Measurements from ENCODE around the gene SAP30. TPM values are rescaled to one million over a fixed set of nuclear protein-coding genes. Genes with fewer than 3 reads are reported as not detected.

SAP30 gene
- total and polyA plus RNA-seq, 2 experiments from 2014 or later = 16.5 to 28.2 TPM

DNA sequence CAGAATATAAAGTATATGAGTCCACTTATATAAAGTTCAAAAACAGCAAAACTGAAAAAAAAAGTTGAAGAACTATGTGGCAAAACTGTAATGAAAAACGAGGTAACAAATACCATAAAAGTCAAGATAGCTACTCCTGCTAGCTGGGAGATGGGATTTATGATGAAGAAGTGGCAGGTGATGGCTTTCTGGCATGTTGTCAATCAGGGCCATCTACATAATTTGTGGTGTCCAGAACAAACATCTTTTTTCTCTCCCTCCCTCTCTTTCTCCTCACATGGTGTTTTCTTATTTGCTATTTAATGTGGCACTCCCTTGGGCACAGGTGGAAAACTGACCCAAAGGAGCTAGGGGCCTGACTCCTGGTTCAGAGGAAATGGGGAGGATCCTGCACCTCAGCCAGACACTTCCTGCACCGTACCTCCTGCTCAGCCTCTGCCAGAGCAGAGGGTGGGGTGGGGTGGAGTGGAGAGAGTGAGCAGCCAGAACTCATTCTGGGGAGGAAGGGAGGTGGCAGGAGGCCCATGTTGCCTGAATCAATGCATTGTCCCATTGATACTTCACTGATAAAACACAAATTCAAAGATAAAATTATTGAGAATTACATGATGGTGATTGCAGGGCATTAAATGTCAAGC is 5.3 kb upstream of the SAP30 start:
- H3K4me1 ChIP-seq (ENCODE audit: insufficient read depth) = no peaks in the 10 kb centered on the region
- no peak overlapping the region for H2AFZ ChIP-seq
- TF ChIP-seq, protein P1, sequence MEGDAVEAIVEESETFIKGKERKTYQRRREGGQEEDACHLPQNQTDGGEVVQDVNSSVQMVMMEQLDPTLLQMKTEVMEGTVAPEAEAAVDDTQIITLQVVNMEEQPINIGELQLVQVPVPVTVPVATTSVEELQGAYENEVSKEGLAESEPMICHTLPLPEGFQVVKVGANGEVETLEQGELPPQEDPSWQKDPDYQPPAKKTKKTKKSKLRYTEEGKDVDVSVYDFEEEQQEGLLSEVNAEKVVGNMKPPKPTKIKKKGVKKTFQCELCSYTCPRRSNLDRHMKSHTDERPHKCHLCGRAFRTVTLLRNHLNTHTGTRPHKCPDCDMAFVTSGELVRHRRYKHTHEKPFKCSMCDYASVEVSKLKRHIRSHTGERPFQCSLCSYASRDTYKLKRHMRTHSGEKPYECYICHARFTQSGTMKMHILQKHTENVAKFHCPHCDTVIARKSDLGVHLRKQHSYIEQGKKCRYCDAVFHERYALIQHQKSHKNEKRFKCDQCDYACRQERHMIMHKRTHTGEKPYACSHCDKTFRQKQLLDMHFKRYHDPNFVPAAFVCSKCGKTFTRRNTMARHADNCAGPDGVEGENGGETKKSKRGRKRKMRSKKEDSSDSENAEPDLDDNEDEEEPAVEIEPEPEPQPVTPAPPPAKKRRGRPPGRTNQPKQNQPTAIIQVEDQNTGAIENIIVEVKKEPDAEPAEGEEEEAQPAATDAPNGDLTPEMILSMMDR (IDR thresholded peaks at IDR 0.05; ENCODE audit: poor library complexity) = no peak
- TF ChIP-seq EZH2phosphoT487 (IDR thresholded peaks at IDR 0.05; ENCODE audit: low read depth, severe bottlenecking, unreplicated experiment) (no peak), EZH2 (IDR thresholded peaks at IDR 0.05; ENCODE audit: borderline replicate concordance) (no peak)
- no peaks in the 10 kb centered on the region for H3K36me3 ChIP-seq (replicated peaks; ENCODE audit: insufficient read depth, low read depth)
- no peak overlapping the region for H3K4me3 ChIP-seq
- H3K27ac ChIP-seq = no peak overlapping the region
- H3K9me3 ChIP-seq (ENCODE audit: low read depth) = no peaks in the 10 kb centered on the region
- H3K27me3 ChIP-seq = peaks cover 4% of the 10 kb centered on the region
- H3K79me2 ChIP-seq = no peaks in the 10 kb centered on the region
- DNase-seq (ENCODE audit: low spot score) = no peak
- H3K4me2 ChIP-seq = no peak overlapping the region
- no peaks in the 10 kb centered on the region for H4K20me1 ChIP-seq (ENCODE audit: insufficient read depth, poor library complexity, severe bottlenecking)
- WGBS (ENCODE audit: low lambda C conversion rate, missing lambda C conversion rate) = 50% methylated on average over 2 of the region's 2 CpGs
- no peaks in the 10 kb centered on the region for H3K9me2 ChIP-seq (replicated peaks; ENCODE audit: insufficient read depth)

DNA sequence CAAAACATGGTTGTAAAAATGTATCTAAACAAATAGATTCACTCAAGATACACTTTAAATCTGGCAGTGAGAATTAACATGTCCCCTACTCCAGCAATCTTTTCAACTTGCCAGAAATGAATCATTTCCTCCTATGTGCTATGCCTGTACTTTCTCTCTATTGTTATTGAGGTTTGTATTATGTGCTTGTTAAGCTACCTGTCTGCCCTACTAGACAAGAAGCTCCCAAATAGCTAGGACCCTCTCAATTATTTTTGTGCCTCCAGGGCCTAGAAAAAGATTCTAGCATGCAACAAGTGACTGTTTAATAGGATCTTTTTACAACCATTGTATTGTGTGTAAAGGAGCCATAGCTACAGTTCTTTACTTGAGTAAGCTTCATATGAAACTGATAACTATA is 3.5 kb upstream of the SAP30 start:
- no peaks in the 10 kb centered on the region for H3K36me3 ChIP-seq (replicated peaks; ENCODE audit: insufficient read depth, low read depth)
- H3K9me3 ChIP-seq (ENCODE audit: low read depth) = no peaks in the 10 kb centered on the region
- H3K27me3 ChIP-seq = no peaks in the 10 kb centered on the region
- TF ChIP-seq EZH2 (IDR thresholded peaks at IDR 0.05; ENCODE audit: borderline replicate concordance) (no peak), EZH2phosphoT487 (IDR thresholded peaks at IDR 0.05; ENCODE audit: low read depth, severe bottlenecking, unreplicated experiment) (no peak)
- TF ChIP-seq, protein P1 (IDR thresholded peaks at IDR 0.05; ENCODE audit: poor library complexity) = no peak
- no peak for DNase-seq (ENCODE audit: low spot score)
- H3K27ac ChIP-seq = no peak overlapping the region
- no peaks in the 10 kb centered on the region for H3K4me1 ChIP-seq (ENCODE audit: insufficient read depth)
- no peak overlapping the region for H3K4me3 ChIP-seq
- no peak overlapping the region for H2AFZ ChIP-seq
- no peaks in the 10 kb centered on the region for H3K9me2 ChIP-seq (replicated peaks; ENCODE audit: insufficient read depth)
- H3K79me2 ChIP-seq = no peaks in the 10 kb centered on the region
- H3K4me2 ChIP-seq = no peak overlapping the region
- no peaks in the 10 kb centered on the region for H4K20me1 ChIP-seq (ENCODE audit: insufficient read depth, poor library complexity, severe bottlenecking)

DNA sequence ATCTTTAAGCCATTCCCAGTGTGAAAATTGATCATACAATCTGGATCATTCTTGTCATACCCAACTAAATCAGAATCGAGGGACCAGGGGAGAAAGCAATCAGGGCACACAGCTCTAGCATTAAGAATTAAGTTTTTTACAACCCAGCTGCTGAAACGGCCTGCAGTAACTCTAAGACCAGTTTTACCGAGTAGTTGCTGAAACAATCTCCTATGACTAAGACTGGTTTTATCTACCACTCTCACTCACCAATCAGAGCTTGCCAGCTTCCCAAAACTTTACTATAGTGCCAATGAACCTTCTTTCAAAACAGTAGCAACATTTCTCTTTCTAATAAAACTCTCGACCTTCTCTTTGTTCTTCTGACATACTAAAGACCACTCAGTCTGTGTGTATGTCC is 2.8 kb upstream of the SAP30 start:
- Histone ChIP-seq H3K9me3 (ENCODE audit: low read depth) (no peaks in the 10 kb centered on the region), H3K9me2 (replicated peaks; ENCODE audit: insufficient read depth) (no peaks in the 10 kb centered on the region), H3K4me3 (no peak overlapping the region), H3K27ac (no peak overlapping the region), H4K20me1 (ENCODE audit: insufficient read depth, poor library complexity, severe bottlenecking) (no peaks in the 10 kb centered on the region), H3K36me3 (replicated peaks; ENCODE audit: insufficient read depth, low read depth) (no peaks in the 10 kb centered on the region), H3K79me2 (peaks cover 4% of the 10 kb centered on the region), H3K4me2 (no peak overlapping the region), H2AFZ (no peak overlapping the region), H3K27me3 (no peaks in the 10 kb centered on the region), H3K4me1 (ENCODE audit: insufficient read depth) (no peaks in the 10 kb centered on the region)
- 54% methylated on average over 4 of the region's 4 CpGs for WGBS (ENCODE audit: low lambda C conversion rate, missing lambda C conversion rate)
- DNase-seq (ENCODE audit: low spot score) = no peak
- TF ChIP-seq, protein P1 (IDR thresholded peaks at IDR 0.05; ENCODE audit: poor library complexity) = no peak
- TF ChIP-seq EZH2 (IDR thresholded peaks at IDR 0.05; ENCODE audit: borderline replicate concordance) (no peak), EZH2phosphoT487 (IDR thresholded peaks at IDR 0.05; ENCODE audit: low read depth, severe bottlenecking, unreplicated experiment) (no peak)
